Kidney epithelial cell (primary cell): ENCODE data around the gene RNF220. TPM values are rescaled to one million over a fixed set of nuclear protein-coding genes. Genes with fewer than 3 reads are reported as not detected.

ENCODE experiments used
- DNase-seq: peaks from one replicate; pipeline ENCODE4 v3.0.0-alpha.2; 2010; ENCODE audit warnings: low read depth
- H3K27me3 ChIP-seq: 2 replicates; pipeline ENCODE4 v1.6.0; 2011; ENCODE audit warnings: low read length; ENCODE audit not compliant: control insufficient read depth, insufficient read depth
- H3K36me3 ChIP-seq: 2 replicates; pipeline ENCODE4 v1.5.1; 2011; ENCODE audit warnings: low read length; ENCODE audit not compliant: control insufficient read depth, insufficient read depth
- H3K4me3 ChIP-seq: 2 replicates; pipeline ENCODE4 v1.5.1; 2011; ENCODE audit warnings: low read depth, mild to moderate bottlenecking, control low read depth, low read length
- total RNA-seq: library from RNA; depleted of rRNA; stranded (reverse); fragments of >200 nt; gene quantifications from 2 replicates; pipeline ENCODE4 v1.2.3, GENCODE V29; 2015
- TF ChIP-seq, protein P1 (sequence below): IDR thresholded peaks from 2 replicates; pipeline ENCODE4 v1.5.1; 2011; ENCODE audit warnings: mild to moderate bottlenecking, moderate library complexity, low read length, control low read depth, inconsistent platforms; ENCODE audit not compliant: insufficient read depth, poor library complexity, severe bottlenecking

The RNF220 gene
- total RNA-seq, 1 donor from 2014 or later, result 127 TPM

DNA sequence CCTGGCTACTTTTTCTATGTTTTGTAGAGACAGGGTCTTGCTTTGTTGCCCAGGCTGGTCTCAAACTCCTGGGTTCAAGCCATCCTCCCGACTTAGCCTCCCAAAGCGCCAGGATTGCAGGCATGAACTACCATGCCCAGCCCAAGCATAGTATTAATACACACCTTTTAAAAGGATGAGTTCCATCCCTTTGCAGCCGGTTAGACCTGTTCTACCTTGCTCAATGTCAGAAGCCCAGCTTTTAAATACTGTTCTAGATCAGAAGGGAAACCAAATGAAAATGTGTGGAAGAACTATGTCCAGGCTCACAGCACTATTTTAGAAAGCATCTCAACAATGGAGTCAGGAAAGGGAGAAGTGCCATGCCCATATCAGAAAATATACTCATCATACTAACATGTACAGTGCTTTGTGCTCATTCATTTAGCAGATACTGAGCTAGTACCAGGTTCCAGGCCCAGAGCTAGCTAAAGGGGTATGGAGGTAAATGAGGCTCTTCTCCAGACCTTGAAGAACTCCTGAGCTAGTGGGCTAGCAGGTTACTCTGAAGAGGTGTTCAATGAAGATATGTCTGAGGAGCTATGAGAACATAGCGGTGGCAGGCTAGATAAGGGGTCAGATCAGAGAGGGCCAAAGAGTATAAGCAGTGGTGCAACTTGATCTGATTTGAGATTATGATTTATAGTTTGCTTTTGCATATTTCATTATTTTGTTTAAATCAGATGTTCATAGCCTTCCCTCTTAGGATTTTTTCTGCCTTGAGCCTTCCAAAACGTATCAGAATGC is 78.2 kb downstream of the RNF220 start:
- TF ChIP-seq, protein P1, sequence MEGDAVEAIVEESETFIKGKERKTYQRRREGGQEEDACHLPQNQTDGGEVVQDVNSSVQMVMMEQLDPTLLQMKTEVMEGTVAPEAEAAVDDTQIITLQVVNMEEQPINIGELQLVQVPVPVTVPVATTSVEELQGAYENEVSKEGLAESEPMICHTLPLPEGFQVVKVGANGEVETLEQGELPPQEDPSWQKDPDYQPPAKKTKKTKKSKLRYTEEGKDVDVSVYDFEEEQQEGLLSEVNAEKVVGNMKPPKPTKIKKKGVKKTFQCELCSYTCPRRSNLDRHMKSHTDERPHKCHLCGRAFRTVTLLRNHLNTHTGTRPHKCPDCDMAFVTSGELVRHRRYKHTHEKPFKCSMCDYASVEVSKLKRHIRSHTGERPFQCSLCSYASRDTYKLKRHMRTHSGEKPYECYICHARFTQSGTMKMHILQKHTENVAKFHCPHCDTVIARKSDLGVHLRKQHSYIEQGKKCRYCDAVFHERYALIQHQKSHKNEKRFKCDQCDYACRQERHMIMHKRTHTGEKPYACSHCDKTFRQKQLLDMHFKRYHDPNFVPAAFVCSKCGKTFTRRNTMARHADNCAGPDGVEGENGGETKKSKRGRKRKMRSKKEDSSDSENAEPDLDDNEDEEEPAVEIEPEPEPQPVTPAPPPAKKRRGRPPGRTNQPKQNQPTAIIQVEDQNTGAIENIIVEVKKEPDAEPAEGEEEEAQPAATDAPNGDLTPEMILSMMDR, result no peak
- H3K27me3 ChIP-seq, result no peaks in the 10 kb centered on the region
- DNase-seq, result no peak
- no peaks in the 10 kb centered on the region for H3K36me3 ChIP-seq
- no peak overlapping the region for H3K4me3 ChIP-seq

DNA sequence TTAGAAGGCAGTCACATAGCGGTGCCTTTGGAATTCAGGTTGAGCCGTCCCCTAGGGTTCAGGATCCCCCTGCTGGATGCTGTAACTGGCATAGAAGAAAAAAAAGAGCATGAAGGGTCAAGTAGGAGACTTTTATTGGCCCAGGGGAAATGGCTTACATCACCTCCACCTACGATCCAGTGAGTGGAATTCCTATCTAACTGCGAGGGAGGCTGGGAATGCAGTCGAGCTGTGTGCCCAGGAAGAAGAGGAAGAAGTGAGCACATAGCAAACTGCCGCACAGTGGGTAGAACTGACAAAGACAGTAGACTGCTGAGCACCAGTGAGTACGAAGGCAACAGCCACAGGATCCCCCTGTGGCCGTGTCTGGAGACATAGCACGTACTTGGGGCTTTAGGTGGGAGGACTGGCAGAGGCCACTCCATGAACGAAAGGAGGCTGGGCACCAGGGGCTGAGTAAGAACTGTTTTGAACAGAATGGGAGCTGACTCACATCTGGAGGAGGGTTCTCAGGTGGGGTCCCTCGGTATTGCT is 79.2 kb downstream of the RNF220 start:
- no peaks in the 10 kb centered on the region for H3K36me3 ChIP-seq
- DNase-seq, result no peak
- TF ChIP-seq, protein P1, result no peak
- H3K27me3 ChIP-seq, result no peaks in the 10 kb centered on the region
- no peak overlapping the region for H3K4me3 ChIP-seq

DNA sequence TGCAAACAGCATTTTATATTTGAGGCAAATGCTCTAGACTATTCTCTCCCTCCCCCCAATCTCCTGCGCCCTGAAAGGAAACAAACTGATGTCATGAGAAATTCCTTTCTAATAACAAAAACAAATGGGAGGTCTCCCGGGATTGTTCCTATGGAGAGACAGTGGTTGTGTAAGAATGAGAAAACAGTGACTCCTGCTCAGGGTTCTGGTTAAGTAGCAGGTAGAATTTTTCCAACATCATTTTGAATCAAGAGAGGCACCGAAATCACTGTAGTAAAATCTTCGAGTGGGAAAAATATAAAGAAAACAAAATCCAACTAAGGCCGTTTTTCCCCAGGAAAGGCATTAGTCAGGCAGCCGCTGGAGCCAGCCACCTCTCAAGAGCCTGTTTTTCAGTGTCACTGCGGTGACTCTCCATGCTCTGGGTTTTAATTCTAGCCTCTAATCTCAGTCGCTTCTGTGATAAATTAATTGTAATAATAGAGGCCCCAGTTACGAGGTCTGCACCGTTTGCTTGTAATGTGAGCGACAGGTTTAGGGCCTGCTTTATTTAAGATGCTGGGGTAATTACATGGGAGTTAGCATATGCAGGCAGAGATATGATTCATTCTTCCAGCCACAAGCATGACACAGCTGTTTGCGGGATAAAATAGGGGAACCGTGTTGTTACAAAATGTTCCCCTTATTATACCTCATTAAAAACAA is 80.3 kb downstream of the RNF220 start:
- peak; percentile 50 for DNase-seq
- no peaks in the 10 kb centered on the region for H3K27me3 ChIP-seq
- H3K36me3 ChIP-seq, result no peaks in the 10 kb centered on the region
- H3K4me3 ChIP-seq, result no peak overlapping the region
- TF ChIP-seq, protein P1, result no peak

DNA sequence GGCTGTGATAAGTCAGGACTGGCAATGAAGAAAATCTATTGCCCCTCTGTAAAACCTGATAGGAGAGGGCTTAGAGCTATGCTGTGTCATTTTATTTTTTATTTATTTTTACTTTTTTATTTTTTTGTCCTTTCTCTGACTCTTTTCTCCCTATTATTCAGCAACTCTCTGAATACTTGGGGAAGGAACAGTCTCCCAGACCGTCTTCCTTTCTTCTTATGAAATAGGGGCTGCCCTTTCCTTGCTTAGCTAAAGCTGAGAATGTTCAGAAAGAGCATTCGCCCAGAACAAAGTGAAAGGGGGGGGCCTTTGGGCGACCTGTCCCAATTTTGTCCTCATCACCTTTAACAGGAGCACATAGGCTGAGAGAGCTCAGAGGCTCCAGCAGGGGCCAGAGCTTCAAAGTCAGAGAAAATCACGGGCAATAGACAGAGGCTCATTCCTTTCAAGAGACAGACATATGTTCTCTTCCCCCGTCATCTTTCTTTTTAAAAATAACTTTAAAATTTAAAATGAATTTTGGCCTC is 80.9 kb downstream of the RNF220 start:
- Histone ChIP-seq H3K27me3 (no peaks in the 10 kb centered on the region), H3K4me3 (no peak overlapping the region), H3K36me3 (no peaks in the 10 kb centered on the region)
- DNase-seq, result no peak
- TF ChIP-seq, protein P1, result no peak

DNA sequence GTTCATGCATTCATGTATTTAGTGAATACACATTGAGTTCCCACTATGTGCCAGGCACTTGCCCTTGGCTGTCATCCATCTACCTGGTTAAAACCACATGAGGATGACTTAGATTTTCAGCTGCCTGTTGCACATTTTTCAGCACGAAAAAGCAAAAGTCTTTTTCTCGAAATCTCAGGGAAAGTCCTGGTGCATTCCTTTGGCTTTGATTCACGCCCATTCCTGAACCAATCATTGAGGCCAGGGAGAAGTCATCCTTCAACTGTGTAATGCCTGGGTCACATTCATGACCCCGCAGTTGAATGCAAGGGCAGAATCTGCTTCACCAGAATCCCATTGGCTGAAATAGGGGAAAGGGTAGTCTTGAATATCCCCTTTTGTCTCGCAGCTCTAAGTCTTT is 84.4 kb downstream of the RNF220 start:
- H3K36me3 ChIP-seq, result no peaks in the 10 kb centered on the region
- H3K4me3 ChIP-seq, result no peak overlapping the region
- TF ChIP-seq, protein P1, result no peak
- no peaks in the 10 kb centered on the region for H3K27me3 ChIP-seq
- no peak for DNase-seq
